PC-9 (cell line): Measurements from ENCODE around the gene BRD9. TPM values are rescaled to one million over a fixed set of nuclear protein-coding genes. Genes with fewer than 3 reads are reported as not detected.

Source experiments
- BruUV-seq: library from RNA; stranded (reverse); fragments of 400-500 nt; replicated peaks from 2 replicates; lab custom pipeline; 2021; lab: Mats Ljungman, UMichigan
- CTCF ChIA-PET: fragments of 300-600 bp; sonication (Branson Sonifier 250); formaldehyde crosslinking; loops from one replicate; lab custom pipeline; 2022; ENCODE audit warnings: antibody characterized with exemption; lab: Charles Lee
- POLR2A ChIA-PET: fragments of 300-600 bp; sonication (Branson Sonifier 250); formaldehyde crosslinking; loops from one replicate; lab custom pipeline; 2022; ENCODE audit warnings: antibody characterized with exemption; ENCODE audit not compliant: unreplicated experiment; lab: Charles Lee
- DNase-seq, 2 experiments: peaks; one replicate each; pipeline versions ENCODE4 v3.0.0 to v3.0.0-alpha.2; 2015 to 2022; ENCODE audit warnings: mixed read lengths in 1 of 2
- H2AFZ ChIP-seq: fragments of 200-600 bp; sonication (generic); 2 replicates; pipeline ENCODE4 v1.8.1; 2017; ENCODE audit warnings: antibody characterized with exemption
- H3F3A ChIP-seq: fragments of 200-600 bp; sonication (generic); 2 replicates; pipeline ENCODE4 v1.8.1; 2017; ENCODE audit warnings: antibody characterized with exemption, mild to moderate bottlenecking, low read depth; ENCODE audit not compliant: insufficient read depth
- H3K27ac ChIP-seq: fragments of 200-600 bp; sonication (generic); 2 replicates; pipeline ENCODE4 v1.6.1; 2016; ENCODE audit warnings: mixed run types
- H3K27me3 ChIP-seq: fragments of 200-600 bp; sonication (generic); 2 replicates; pipeline ENCODE4 v1.6.1; 2016; ENCODE audit warnings: low read depth, mixed run types; ENCODE audit not compliant: insufficient read depth
- H3K36me3 ChIP-seq: fragments of 200-600 bp; sonication (generic); 2 replicates; pipeline ENCODE4 v1.6.1; 2016; ENCODE audit warnings: low read depth, mixed run types
- H3K4me1 ChIP-seq: fragments of 200-600 bp; sonication (generic); replicated peaks from 2 replicates; pipeline ENCODE4 v1.6.1; 2016; ENCODE audit warnings: mixed run types; ENCODE audit not compliant: insufficient read depth
- H3K4me2 ChIP-seq: fragments of 200-600 bp; sonication (generic); 2 replicates; pipeline ENCODE4 v1.6.1; 2017; ENCODE audit warnings: mixed run types
- H3K4me3 ChIP-seq: fragments of 200-600 bp; sonication (generic); 2 replicates; pipeline ENCODE4 v1.6.1; 2016; ENCODE audit warnings: mixed run types
- H3K79me2 ChIP-seq: fragments of 200-600 bp; sonication (generic); 2 replicates; pipeline ENCODE4 v1.6.1; 2017; ENCODE audit warnings: low read depth, mixed run types
- H3K9me2 ChIP-seq: fragments of 200-600 bp; sonication (generic); 2 replicates; pipeline ENCODE4 v1.8.1; 2017; ENCODE audit warnings: mild to moderate bottlenecking; ENCODE audit not compliant: insufficient read depth
- H3K9me3 ChIP-seq: fragments of 200-600 bp; sonication (generic); 2 replicates; pipeline ENCODE4 v1.8.1; 2016; ENCODE audit warnings: low read depth; ENCODE audit not compliant: insufficient read depth
- H4K20me1 ChIP-seq: fragments of 200-600 bp; sonication (generic); 2 replicates; pipeline ENCODE4 v1.8.1; 2017; ENCODE audit not compliant: insufficient read depth
- EZH2 ChIP-seq: fragments of 200-600 bp; sonication (generic); IDR thresholded peaks from 2 replicates; pipeline ENCODE4 v1.8.0; 2017; ENCODE audit warnings: antibody characterized with exemption, low read depth
- intact Hi-C: fragments of 100-400 bp; cut with micrococcal nuclease; formaldehyde crosslinking; loops from one replicate; pipeline ENCODE4 v1.10.0; 2022; ENCODE audit not compliant: unreplicated experiment
- total RNA-seq: library from RNA; stranded (reverse); gene quantifications from 2 replicates; pipeline ENCODE4 v1.2.3, GENCODE V29; 2021
- TF ChIP-seq, protein P1 (sequence below): fragments of 200-600 bp; sonication (generic); conservative IDR thresholded peaks from 2 replicates; pipeline ENCODE4 v1.6.1; 2017; ENCODE audit warnings: mixed run types, antibody characterized with exemption, mild to moderate bottlenecking, moderate library complexity

The BRD9 gene
- total RNA-seq, 1 experiment from 2014 or later, result 102 TPM

DNA sequence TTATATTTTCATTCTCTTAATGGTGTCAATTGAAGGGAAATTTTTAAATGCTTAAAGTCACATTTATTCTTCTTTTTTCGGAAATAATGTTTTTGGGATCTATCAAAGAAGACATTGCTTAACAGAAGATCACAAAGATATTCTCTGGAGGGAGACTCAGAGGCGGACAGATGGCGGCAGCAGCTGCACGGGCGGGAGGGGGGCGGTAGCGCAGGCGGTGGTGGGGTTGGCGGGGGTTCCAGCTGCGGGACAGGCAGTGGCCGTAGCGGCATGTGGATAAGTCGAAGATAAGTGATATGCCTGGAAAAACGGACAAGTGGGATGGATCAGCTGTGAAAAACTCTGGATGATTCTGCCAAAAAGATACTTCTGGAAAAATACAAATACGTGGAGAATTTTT, 76.4 kb downstream of the BRD9 start:
- Histone ChIP-seq H3K27ac (no peak overlapping the region), H4K20me1 (0 out of 2 replicates have a peak, but pooled peaks cover 5% of the 10 kb centered on the region), H3K4me3 (no peak overlapping the region), H3K4me2 (no peak overlapping the region), H2AFZ (no peak overlapping the region), H3K79me2 (no peaks in the 10 kb centered on the region), H3K27me3 (peaks cover 90% of the 10 kb centered on the region), H3K36me3 (no peaks in the 10 kb centered on the region), H3K4me1 (no peaks in the 10 kb centered on the region), H3K9me2 (no peaks in the 10 kb centered on the region), H3K9me3 (no peaks in the 10 kb centered on the region), H3F3A (no peaks in the 10 kb centered on the region)
- DNase-seq, result no peak
- intact Hi-C loops, result no loop called here
- BruUV-seq, result no TSS peak
- CTCF ChIA-PET, result no interaction called here
- POLR2A ChIA-PET, result no interaction called here
- TF ChIP-seq, protein P1, sequence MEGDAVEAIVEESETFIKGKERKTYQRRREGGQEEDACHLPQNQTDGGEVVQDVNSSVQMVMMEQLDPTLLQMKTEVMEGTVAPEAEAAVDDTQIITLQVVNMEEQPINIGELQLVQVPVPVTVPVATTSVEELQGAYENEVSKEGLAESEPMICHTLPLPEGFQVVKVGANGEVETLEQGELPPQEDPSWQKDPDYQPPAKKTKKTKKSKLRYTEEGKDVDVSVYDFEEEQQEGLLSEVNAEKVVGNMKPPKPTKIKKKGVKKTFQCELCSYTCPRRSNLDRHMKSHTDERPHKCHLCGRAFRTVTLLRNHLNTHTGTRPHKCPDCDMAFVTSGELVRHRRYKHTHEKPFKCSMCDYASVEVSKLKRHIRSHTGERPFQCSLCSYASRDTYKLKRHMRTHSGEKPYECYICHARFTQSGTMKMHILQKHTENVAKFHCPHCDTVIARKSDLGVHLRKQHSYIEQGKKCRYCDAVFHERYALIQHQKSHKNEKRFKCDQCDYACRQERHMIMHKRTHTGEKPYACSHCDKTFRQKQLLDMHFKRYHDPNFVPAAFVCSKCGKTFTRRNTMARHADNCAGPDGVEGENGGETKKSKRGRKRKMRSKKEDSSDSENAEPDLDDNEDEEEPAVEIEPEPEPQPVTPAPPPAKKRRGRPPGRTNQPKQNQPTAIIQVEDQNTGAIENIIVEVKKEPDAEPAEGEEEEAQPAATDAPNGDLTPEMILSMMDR, result no peak

DNA sequence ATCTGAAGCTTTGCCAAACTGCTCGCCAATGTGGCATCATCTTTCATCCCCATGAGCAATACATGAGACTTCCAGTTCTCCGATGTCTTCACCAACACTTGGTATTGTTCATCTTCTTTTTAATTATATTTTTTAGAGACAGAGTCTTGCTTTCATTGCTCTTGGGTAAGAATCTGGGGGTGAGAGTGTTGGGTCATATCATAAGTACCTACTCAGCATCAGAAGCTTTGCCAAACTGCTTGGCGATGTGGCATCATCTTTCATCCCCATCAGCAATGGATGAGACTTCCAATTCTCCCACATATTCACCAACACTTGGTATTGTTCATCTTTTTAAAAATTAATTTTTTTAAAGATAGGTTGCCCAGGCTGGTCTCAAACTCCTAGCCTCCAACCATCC, 77.2 kb downstream of the BRD9 start:
- no peaks in the 10 kb centered on the region for H3K36me3 ChIP-seq
- POLR2A ChIA-PET, result no interaction called here
- no peaks in the 10 kb centered on the region for H3F3A ChIP-seq
- H3K4me3 ChIP-seq, result no peak overlapping the region
- H3K4me2 ChIP-seq, result no peak overlapping the region
- H3K27ac ChIP-seq, result no peak overlapping the region
- no peak for TF ChIP-seq EZH2
- TF ChIP-seq, protein P1, result no peak
- no TSS peak for BruUV-seq
- H3K9me3 ChIP-seq, result no peaks in the 10 kb centered on the region
- CTCF ChIA-PET, result no interaction called here
- DNase-seq, result no peak
- no peaks in the 10 kb centered on the region for H3K4me1 ChIP-seq
- intact Hi-C loops, result no loop called here
- H3K9me2 ChIP-seq, result no peaks in the 10 kb centered on the region
- no peaks in the 10 kb centered on the region for H3K79me2 ChIP-seq
- 0 out of 2 replicates have a peak, but pooled peaks cover 5% of the 10 kb centered on the region for H4K20me1 ChIP-seq
- peaks cover 87% of the 10 kb centered on the region for H3K27me3 ChIP-seq
- no peak overlapping the region for H2AFZ ChIP-seq

Other genes starting within 250 kb of the BRD9 start
- 0.17 and 0.38 TPM in 2 replicates for gene TPPP, start 199.4 kb downstream of the BRD9 start, total RNA-seq
- 0.41 TPM in 1 of 2 replicates, not detected in the other for gene ZDHHC11B, start 108.1 kb downstream of the BRD9 start, total RNA-seq
- 13.1 and 19.1 TPM in 2 replicates for gene ZDHHC11, start 41.8 kb downstream of the BRD9 start, total RNA-seq
- gene TRIP13, start 83 bp upstream of the BRD9 start, total RNA-seq, result 56.1 and 74.0 TPM in 2 replicates
- 0.57 and 2.6 TPM in 2 replicates for gene NKD2, start 116.0 kb upstream of the BRD9 start, total RNA-seq
- gene SLC12A7, start 219.3 kb upstream of the BRD9 start, total RNA-seq, result 174 and 207 TPM in 2 replicates